HG03378 (cell line): Measurements from ENCODE around the gene NXPE4.

Source experiments
- ATAC-seq: cut with Tn5 transposase; IDR thresholded peaks from one replicate; pipeline ENCODE4 v1.9.1; 2021; ENCODE audit warnings: mild to moderate bottlenecking, moderate library complexity; ENCODE audit not compliant: unreplicated experiment

NXPE4 gene

GRCh38 chr11:114563077-114563476 lies 32.5 kb downstream of the NXPE4 start:
- ATAC-seq, result no peak

GRCh38 chr11:114562166-114562916 lies 33.2 kb downstream of the NXPE4 start:
- ATAC-seq, result no peak

- no peak for ATAC-seq
Measured at GRCh38 chr11:114559425-114560310, 35.9 kb downstream of the NXPE4 start, which contains the start of gene NXPE1. Gene NXPE1 (minus strand): TSS chr11:114559881. CDS start chr11:114551201, 8,680 bp downstream.

GRCh38 chr11:114556135-114556534 lies 39.5 kb downstream of the NXPE4 start:
- no peak for ATAC-seq

GRCh38 chr11:114553642-114554041 lies 41.9 kb downstream of the NXPE4 start:
- no peak for ATAC-seq

GRCh38 chr11:114551060-114551459 lies 44.5 kb downstream of the NXPE4 start:
- ATAC-seq, result no peak

- ATAC-seq, result no peak
Measured at GRCh38 chr11:114525682-114526081, 69.9 kb downstream of the NXPE4 start.

GRCh38 chr11:114524122-114524521 lies 71.5 kb downstream of the NXPE4 start:
- no peak for ATAC-seq

- no peak for ATAC-seq
Measured at GRCh38 chr11:114522818-114523217, 72.8 kb downstream of the NXPE4 start.
